ENCODE results near the gene PPP1R36. TPM values are rescaled to one million over a fixed set of nuclear protein-coding genes. Genes with fewer than 3 reads are reported as not detected.
"Not testable (repeated sequence)": the region's sequence is repeated elsewhere in the genome, so short reads cannot be mapped to it uniquely, and the experiment has no call there.

Gene PPP1R36
- total RNA-seq, 1 donor from 2014 or later = 0.20 TPM

GRCh38 chr14:64520699-64521098 is 29.1 kb upstream of the PPP1R36 start:
- peak; percentile 48 for ATAC-seq

- no peak for ATAC-seq
These were observed 27.0 kb upstream of the PPP1R36 start for GRCh38 chr14:64522591-64523355.

GRCh38 chr14:64525354-64525753 is 24.4 kb upstream of the PPP1R36 start:
- no peak for ATAC-seq

- no peak for ATAC-seq
These were observed 18.2 kb upstream of the PPP1R36 start for GRCh38 chr14:64531567-64531966.

GRCh38 chr14:64536488-64537245 is 13.1 kb upstream of the PPP1R36 start:
- ATAC-seq = no peak

GRCh38 chr14:64540208-64541202 is 9.3 kb upstream of the PPP1R36 start, which contains the start of gene HSPA2:
TSS of gene HSPA2 (plus strand) at chr14:64540741. CDS start at chr14:64540850, 109 bp downstream.
- ATAC-seq = peak; percentile 97

- ATAC-seq = peak; percentile 4
These were observed 8.3 kb upstream of the PPP1R36 start for GRCh38 chr14:64541261-64541971.

GRCh38 chr14:64541972-64542835 is 7.6 kb upstream of the PPP1R36 start:
- no peak for ATAC-seq

GRCh38 chr14:64542836-64543201 is 6.9 kb upstream of the PPP1R36 start:
- no peak for ATAC-seq

GRCh38 chr14:64544607-64545312 is 5.0 kb upstream of the PPP1R36 start:
- no peak for ATAC-seq

GRCh38 chr14:64549016-64549415 is 745 bp upstream of the PPP1R36 start:
- peak; percentile 34 for ATAC-seq

- ATAC-seq = no peak
These were observed 1.0 kb downstream of the PPP1R36 start for GRCh38 chr14:64550621-64551333.

- ATAC-seq = no peak
These were observed 4.8 kb downstream of the PPP1R36 start for GRCh38 chr14:64554556-64554955.

- no peak for ATAC-seq
These were observed 6.8 kb downstream of the PPP1R36 start for GRCh38 chr14:64556526-64556925.

GRCh38 chr14:64558216-64558615 is 8.5 kb downstream of the PPP1R36 start:
- not testable (repeated sequence) for ATAC-seq

GRCh38 chr14:64561631-64562030 is 11.9 kb downstream of the PPP1R36 start:
- ATAC-seq = no peak

GRCh38 chr14:64562436-64562835 is 12.7 kb downstream of the PPP1R36 start:
- peak; percentile 97 for ATAC-seq

- no peak for ATAC-seq
These were observed 13.9 kb downstream of the PPP1R36 start for GRCh38 chr14:64563696-64564095.

GRCh38 chr14:64566651-64567122 is 16.9 kb downstream of the PPP1R36 start:
- no peak for ATAC-seq

Data from esophagus mucosa (tissue), 1 donor.